ENCODE data around the gene TBXA2R.
"Not testable (repeated sequence)": the region's sequence is repeated elsewhere in the genome, so short reads cannot be mapped to it uniquely, and the experiment has no call there.

TBXA2R gene

DNA sequence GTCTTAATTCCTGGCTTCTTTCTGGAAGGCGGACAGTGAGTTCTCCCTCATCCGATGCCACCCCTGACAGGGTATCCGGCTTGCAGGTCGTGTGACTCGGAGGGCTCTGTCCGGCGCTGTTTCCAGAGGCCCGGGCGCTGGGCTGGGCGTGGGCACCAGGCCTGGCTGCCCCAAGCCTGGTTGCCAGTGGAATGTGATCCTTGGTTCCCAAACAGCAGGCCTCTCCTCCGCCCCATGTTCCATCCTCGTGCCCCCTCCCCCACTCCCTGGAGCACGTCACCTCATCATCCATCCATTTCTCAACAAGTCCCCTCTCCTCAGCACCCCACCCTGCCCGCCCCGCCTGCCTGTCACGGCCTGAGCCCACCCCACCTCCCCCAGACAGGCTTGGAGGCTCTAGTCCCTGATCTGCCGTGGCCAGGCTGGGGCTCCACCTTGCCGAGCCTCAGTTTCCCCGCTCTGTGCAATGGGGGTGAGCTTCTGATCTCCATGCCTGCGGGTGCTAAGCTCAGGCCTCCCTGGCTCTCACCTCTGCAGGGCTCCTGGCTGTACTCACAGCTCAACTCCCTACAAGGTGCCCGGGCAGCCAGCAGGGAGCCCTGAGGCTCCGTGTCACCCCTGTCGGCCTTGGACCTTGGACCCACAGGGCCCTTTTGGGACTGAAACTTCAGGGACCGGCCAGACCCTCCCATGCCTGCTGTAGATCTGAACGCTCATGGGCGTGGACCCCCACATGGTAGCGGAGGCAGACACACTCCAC, 2.3 kb downstream of the TBXA2R start:
- no peak for DNase-seq

DNA sequence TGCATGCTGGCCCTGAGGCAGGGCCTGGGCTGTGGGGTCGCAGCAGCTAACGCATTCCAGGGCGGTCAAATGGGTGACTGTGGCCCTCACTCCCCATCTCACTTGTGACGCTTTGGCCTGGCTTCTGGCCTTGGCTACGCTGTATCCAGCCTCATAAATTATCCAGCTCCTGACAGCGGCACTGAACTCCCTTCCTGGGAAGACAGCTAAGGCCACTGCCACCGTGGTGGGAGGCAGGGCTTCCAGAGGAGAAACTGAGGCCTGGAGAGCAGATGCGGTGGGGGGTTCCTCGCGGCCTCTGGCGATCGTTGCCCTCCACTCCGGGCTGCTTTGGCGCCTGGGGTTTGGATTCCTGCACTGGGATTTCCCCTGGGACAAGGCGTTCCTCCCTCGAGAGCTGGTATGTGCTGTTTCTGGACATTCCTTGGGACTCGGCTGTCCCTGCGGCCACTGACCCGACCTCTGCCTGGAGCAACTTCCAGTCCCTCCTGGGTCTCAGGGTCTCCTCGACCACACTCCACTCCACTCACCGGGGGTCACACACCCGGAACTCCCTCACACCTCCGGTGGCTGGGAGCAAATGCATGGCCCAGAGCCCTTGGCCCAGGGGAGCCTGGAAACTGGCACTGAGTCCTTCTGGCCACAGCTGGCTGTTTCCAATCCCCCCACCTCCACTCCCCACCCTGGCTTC, 3.4 kb downstream of the TBXA2R start:
- no peak for DNase-seq

DNA sequence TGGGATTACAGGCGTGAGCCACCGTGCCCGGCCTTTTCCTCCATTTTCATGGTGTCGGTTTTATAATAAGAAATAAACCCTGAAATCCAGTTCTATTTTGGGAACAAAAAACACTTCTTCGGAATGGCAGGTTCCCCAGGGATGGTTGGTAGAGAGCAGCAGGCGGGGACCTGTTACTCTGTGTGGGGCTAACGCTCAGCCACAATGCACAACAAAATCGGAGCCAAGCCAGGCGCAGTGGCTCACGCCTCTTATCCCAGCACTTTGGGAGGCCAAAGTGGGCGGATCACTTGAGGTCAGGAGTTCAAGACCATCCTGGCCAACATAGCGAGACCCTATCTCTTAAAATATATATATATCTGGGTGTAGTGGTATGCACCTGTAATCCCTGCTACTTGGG, 5.7 kb downstream of the TBXA2R start:
- DNase-seq = no peak

DNA sequence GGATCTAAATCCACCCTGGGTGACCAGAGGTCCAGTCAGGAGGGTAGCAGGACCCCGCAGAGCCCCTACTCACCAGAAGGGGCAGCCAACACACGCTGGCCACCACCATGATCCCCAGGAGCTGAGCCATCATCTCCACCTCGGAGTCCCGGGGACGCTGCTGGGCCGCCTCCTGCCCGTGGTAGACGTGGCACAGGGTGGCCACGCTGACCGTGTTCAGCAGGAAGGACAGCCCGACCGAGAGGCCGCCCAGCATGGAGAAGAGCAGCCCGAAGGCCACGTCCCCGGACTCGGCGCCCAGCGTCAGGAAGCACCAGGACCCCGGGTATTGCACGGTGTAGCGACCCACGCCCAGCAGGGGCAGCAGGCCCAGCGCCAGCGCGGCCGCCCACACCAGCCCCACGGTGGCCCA, 6.9 kb downstream of the TBXA2R start:
- no peak for DNase-seq

DNA sequence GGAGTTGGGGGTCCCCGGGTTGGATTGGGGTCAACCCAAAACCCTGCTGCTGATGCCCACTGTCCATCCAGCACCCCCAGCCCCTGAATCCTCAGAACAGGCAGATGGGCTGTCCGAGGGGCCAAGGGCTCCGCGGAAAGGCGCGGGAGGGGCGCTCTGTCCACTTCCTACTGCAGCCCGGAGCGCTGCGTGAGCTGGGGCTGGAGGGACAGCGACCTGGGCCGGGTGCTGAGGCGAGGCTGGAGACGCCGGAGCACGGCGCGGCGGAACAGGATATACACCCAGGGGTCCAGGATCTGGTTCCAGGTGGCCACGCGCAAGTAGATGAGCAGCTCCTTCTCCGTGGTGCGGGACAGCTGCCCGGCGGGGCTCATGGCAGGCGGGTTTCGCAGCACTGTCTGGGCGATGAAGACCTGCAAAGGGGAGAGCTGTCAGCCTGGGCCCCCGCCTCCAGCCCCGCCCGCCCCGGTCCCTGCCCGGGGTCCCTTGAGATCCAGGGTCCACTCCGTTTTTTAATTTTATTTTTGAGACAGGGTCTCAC, 11.1 kb downstream of the TBXA2R start:
- no peak for DNase-seq

DNA sequence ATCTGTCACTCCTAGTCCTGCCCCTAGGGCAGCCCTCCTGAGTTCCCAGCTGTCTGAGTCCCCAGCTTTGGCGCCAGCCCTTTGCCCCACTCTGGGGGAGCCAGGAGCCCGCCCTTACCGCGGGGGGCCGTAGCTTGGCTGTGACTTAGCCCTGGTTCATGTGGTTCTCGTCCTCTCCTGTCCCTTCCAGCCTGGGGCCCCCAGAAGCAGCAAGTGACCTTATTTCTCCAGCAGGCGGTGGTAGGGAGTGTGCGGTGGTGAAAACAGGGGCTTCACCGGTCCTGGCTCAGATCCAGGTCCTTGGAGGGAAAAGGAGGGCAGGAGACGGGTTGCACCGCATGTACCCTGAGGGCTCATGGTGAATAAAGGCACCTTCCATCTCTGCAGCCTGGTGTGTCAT, 13.5 kb downstream of the TBXA2R start:
- no peak for DNase-seq

- no peak for DNase-seq
These were observed 14.6 kb downstream of the TBXA2R start for GRCh38 chr19:3591876-3592613.

- no peak for DNase-seq
These were observed 15.6 kb downstream of the TBXA2R start for GRCh38 chr19:3590991-3591659.

GRCh38 chr19:3589949-3590348, 16.7 kb downstream of the TBXA2R start:
- no peak for DNase-seq

GRCh38 chr19:3589439-3589838, 17.2 kb downstream of the TBXA2R start:
- no peak for DNase-seq

GRCh38 chr19:3586707-3587346, 19.8 kb downstream of the TBXA2R start:
- DNase-seq = no peak

DNA sequence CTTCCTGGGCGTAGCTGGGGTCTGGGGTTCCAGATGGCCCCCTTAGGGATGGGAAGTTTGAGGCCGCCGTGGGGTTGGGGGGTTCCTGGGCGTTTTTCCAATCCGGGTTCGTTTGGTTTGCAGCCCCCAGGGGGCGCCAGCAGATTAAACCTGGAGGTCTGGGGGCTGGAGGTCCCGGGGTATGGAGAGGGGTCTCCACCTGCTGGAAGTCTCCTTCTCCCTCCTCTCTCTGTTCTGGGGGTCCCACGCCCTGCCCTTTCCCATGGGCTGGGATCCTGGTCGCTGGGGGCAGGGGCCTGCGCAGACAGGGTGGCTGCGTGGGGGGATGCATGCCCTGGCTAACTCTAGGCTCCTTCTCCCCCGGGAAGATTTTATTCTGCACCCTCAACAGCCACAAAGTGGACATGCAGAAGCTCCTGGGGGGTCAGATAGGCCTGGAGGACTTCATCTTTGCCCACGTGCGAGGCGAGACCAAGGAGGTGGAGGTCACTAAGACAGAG, 20.5 kb downstream of the TBXA2R start:
- no peak for DNase-seq

DNA sequence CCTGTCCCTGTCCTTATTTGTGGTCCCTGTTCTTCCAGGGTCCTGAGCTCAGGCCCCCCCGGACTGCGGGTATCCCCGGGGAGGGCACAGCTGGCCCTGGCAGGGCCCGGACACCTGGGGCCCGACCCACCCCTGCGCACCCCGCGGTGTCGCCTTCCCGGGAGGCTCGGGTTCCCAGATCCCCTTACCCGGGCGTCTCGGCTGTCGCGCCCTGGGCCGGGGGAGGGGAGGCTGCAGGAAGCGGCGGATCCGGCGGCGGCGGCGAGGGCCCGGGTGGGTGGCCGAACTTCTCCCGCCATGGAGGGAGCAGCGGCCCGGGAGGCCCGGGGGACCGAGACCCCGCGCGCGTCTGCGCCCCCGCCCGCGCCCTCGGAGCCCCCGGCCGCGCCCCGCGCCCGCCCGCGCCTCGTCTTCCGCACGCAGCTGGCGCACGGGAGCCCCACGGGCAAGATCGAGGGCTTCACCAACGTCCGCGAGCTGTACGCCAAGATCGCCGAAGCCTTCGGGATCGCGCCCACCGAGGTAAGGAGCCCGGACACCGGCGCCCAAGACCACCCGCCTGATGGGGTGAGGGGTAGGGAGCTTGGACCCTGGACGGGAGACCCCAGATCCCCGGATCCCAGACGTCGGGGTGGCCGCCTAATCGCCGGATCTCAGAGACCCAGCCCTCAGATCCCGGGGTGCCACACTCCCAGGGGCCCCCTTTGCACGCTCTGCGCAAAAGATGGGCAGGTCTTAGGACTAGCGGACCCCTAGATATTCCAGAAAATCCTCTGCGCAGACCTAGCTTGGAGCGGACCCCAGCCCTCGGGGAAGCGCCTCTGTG, 21.2 kb downstream of the TBXA2R start, which contains the start of gene GIPC3:
TSS of gene GIPC3 (plus strand) at position 178 of the 826 bp plus-strand sequence. CDS start at position 298, 120 bp downstream.
- DNase-seq = no peak

GRCh38 chr19:3584036-3584802, 22.5 kb downstream of the TBXA2R start:
- DNase-seq = not testable (repeated sequence)

- DNase-seq = not testable (repeated sequence)
These were observed 24.9 kb downstream of the TBXA2R start for GRCh38 chr19:3581792-3582191.

- DNase-seq = no peak
These were observed 26.3 kb downstream of the TBXA2R start for GRCh38 chr19:3580156-3580934.

GRCh38 chr19:3578390-3578789, 28.3 kb downstream of the TBXA2R start:
- DNase-seq = no peak

GRCh38 chr19:3577723-3578344, 28.8 kb downstream of the TBXA2R start:
- no peak for DNase-seq

Measured in activated CD4-positive, alpha-beta T cell treated with anti-CD3 and anti-CD28 coated beads for 1 hour (primary cell).